Left colon (tissue), 2 donors: ENCODE data around the gene NFE2L2. TPM values are rescaled to one million over a fixed set of nuclear protein-coding genes. Genes with fewer than 3 reads are reported as not detected.
"Not testable (repeated sequence)": the region's sequence is repeated elsewhere in the genome, so short reads cannot be mapped to it uniquely, and the experiment has no call there.

Experiments
- ATAC-seq: fragments of 200-7000 bp; cut with Tn5 transposase; one replicate; pipeline ENCODE4 v1.9.1; 2020; ENCODE audit warnings: mild to moderate bottlenecking, moderate library complexity
- DNase-seq, 2 donors: peaks; one replicate each; pipeline ENCODE4 v3.0.0-alpha.2; 2020
- intact Hi-C, 2 donors: fragments of 100-400 bp; cut with DNase I in 1 of 2; cut with micrococcal nuclease in 1 of 2; formaldehyde crosslinking; loops; one replicate each; pipeline versions ENCODE4 v1.11.2 to v1.14.0; 2022; cut with DNase I, micrococcal nuclease
- total RNA-seq, 2 donors: library from RNA; stranded (reverse); fragmentation: NEBNext Ultra II Directional; extraction: Animal tissue kit (Norgen Biotek cat#: 25700); gene quantifications; one replicate each; pipeline ENCODE4 v1.2.1, GENCODE V29; 2021
- donor health status: DM: no; HTN: no; CAD: no.
- donor health status: DM: yes; HTN: yes; CAD: no.

NFE2L2 gene
- total RNA-seq, 2 donors from 2014 or later: 73.1 to 94.1 TPM

DNA sequence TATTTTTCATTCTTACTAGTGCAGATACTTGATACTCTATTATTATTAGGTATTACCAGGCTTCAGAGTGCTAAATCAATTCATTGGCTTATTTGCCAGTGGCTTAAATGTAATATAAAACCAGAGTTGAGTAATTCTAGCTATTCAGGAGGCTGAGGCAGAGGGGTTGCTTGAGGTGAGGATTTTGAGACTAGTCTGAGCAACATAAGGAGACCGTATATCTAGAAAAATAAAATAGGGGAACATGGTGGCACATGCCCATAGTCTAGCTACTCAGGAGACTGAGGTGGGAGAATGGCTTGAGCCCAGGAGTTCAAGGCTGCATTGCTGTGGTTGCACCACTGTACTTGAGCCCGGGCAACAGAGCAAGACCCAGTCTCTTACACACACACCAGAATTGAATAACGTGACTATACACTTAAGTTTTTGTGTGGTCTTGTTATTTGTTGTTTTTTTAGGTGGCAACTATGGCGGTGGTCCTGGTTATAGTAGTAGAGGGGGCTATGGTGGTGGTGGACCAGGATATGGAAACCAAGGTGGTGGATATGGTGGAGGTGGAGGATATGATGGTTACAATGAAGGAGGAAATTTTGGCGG is 47.2 kb downstream of the NFE2L2 start:
- intact Hi-C loops: loop anchor here in 1 of 2 donors (10.0 kb wide), 1 partner anchor 47 kb away; the partner anchor contains the start of gene NFE2L2
- DNase-seq (no peak), ATAC-seq (no peak)

DNA sequence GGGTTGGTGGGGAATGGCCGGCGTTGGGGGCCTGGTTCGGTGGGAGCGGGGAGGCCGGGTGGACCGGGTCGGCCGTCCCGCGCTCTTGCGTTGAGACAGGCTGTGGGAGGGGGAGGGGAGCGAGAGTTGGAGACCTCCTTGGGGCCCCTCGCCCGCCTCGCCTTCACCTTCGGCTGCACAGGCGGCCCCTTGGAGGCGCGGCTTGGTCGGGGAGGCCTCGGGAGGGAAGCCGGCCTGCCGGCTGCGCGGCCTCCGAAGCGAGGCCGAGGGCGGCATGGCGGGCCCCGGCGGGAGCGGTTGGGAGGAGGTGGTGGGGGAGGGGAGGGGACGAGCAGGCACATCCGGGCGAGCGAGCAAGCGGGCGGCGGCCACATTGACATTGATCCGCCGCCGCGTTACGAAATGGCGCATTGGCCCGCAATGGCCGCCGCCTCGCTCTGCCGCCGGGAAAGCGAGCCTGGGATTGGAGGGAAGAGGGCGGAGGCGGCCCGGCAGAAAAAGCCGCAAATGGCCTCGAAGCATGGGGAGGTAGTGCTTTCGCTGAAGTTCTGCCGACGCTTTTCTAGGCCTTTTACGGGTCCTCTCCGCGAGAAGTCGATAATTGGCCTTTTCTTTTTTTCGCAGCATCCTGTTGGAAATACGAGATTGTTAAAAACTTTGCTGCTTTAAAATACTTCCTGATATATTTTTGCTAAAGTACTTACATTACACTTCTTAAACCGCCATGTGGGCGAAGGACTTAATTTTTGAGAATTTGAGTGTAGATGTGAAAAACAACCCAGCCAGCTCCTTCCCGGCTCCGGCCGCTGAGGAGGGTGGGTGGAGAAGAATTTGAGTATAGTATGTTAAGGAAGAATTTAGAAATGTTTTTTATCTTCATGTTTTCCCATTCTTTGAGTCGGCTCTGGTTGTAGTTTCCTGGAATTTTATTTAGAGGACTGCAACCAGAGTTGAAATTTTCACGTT is 51.4 kb downstream of the NFE2L2 start:
- ATAC-seq: peak; percentile 80
- DNase-seq: peak; percentile 95 to 97
- intact Hi-C loops: loop anchor here in 1 of 2 donors (10.0 kb wide), 1 partner anchor 52 kb away; the partner anchor contains the start of gene NFE2L2

DNA sequence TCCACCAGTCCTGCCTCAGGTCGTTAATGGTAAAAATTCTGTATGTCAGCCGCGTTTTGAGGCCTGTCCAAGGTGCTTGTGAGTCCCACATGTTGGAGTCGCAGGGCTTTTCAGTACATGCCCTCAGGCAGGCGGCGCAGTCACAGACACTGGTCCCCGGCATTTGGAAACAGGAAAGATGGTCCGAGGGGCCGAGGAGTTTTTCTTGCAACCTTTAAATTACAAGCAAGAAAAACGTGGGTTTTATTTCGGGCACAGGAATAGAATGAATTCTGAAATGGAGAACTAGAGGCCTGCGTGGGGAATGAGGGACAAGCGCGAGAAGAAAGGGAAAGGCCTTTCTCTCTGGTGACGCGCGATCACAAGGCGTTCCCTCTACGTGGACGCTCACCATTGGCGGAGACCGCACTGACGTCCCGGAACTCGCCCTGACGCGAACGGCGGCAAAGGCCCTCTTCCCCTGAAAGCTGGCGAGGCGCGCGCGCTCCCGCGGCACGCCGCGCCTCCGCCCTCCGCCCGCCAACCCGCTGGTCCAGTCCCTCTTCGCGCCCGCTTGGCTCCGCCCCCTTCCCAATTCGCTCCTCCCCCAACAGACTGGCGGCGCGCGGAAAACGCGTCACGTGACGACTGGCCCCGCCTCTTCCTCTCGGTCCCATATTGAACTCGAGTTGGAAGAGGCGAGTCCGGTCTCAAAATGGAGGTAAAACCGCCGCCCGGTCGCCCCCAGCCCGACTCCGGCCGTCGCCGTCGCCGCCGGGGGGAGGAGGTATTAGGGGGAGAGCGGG is 52.2 kb downstream of the NFE2L2 start, which contains the start of gene HNRNPA3:
Gene HNRNPA3, plus strand, starts transcription at position 689 of the 785 bp plus-strand sequence. Its CDS starts 6 bp downstream, at position 695.
- peak; percentile 99 for DNase-seq
- intact Hi-C loops: loop anchor here in 1 of 2 donors (10.0 kb wide), 1 partner anchor 53 kb away; the partner anchor contains the start of gene NFE2L2
- peak; percentile 89 for ATAC-seq

DNA sequence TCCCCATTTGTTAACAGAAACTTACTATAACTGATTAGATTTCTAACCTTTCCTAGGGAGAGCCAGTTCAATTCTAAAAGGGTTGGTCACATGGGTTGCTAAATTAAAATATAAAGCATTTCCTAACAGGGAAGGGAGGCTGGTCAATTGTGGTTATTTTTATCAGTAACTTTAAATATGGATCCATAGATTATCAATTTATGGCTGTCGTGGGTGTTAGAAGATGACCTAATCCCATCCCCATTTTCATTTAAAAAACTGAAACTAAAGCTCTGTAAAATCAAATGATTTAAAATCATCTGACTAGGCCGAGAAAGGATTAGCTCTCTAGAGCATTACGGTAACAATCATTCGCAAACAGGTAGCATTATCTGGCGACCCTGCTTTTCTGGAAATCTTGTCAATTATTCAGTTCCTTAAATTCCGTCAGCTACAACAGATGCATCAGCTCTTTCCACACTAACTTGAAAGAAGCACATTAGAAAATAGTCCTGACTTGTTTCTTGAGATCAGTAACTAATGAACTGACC is 52.9 kb downstream of the NFE2L2 start:
- no peak for ATAC-seq
- intact Hi-C loops: loop anchor here in 1 of 2 donors (10.0 kb wide), 1 partner anchor 53 kb away; the partner anchor contains the start of gene NFE2L2
- no peak for DNase-seq

DNA sequence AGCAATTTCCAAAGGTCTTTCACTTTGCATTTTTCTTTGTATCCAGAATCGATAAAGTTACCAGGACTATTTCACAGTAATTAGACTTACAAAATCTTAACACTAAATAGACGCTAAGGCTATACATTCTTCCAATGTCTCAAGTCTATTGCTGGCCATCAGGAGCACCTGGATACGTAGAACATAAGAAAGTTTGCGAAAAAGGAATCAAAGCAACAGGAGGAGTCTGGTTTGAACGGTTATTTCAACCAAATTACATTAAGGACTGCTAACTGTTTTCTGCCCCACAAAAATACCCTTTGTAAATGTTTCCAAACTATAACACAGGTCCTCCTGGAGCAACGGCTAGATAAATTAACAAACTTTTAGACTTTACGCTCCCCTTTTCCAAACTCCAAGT is 53.4 kb downstream of the NFE2L2 start:
- DNase-seq: no peak
- intact Hi-C loops: loop anchor here in 1 of 2 donors (10.0 kb wide), 1 partner anchor 54 kb away; the partner anchor contains the start of gene NFE2L2
- no peak for ATAC-seq

DNA sequence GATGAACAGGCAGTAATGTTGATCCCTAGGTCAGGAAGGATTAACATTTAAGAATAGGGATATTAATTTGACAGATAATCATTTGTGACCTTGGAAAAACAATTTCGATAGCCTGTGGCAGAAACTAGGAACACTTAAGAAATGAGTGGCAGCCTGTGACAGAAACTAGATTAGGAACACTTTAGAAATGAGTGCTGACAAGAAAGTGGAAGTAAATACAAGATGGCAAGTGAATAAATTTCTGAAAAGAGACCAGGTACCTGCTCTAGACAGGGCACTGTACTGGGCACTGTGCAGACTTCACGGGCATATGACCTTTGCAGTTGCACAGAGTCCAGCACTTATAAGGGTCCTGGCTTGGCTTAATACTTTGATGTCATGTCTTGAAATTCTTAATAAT is 57.4 kb downstream of the NFE2L2 start:
- ATAC-seq (no peak), DNase-seq (no peak)
- intact Hi-C loops: no loop called here

DNA sequence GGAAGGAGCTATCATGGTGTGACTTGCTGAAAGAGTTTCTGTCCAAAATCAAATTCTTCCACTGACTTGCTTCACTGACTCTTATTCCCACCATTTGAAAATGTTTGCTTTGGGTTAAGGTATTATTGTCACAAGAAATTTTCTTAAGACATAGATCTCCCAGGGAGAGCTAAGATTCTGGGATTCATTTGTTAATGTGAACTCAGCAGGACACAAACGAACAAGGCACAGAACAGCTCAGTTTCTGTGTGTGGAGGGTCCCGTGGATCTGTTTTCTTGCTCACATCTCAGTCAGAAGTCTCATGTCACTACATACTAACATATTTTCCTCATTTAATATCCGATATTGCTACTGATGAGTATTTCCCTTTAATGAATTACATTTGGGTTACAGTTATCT is 60.1 kb downstream of the NFE2L2 start:
- intact Hi-C loops: no loop called here
- DNase-seq (no peak), ATAC-seq (no peak)

DNA sequence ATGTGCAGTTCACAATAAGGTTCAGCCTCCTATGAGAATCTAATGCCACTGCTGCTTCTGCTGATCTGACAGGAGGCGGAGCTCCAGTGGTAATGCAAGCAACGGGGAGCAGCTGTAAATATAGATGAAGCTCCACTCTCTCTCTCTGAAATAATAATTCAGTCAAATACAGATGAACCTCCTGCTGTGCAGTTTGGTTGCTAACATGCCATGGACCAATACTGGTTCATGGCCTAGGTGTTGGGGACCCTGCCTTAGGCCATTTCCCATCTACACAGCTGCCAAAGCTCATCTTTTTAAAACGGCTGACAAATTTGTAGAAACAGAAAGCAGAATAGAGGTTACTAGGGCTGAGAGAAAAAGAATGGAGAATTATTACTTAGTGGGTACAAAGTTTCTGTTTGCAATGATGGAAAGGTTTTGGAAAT is 62.6 kb downstream of the NFE2L2 start:
- ATAC-seq (no peak), DNase-seq (no peak)
- intact Hi-C loops: no loop called here

DNA sequence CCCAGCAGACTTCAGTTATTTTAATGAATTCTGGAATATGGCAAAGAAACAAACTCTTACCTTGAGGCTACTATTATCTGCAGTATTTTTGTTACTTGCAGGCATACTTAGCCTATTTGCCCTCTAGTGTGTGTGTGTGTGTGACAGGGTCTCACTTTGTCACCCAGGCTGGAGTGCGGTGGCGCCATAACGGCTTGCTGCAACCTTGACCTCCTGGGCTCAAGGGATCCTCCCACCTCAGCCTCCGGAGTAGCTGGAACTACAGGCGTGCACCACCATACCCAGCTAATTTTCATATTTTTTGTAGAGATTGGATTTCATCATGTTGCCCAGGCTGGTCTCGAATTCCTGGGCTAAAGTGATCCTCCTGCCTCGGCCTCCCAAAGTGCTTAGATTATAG is 64.1 kb downstream of the NFE2L2 start:
- intact Hi-C loops, DNase-seq, ATAC-seq: not testable (repeated sequence)

DNA sequence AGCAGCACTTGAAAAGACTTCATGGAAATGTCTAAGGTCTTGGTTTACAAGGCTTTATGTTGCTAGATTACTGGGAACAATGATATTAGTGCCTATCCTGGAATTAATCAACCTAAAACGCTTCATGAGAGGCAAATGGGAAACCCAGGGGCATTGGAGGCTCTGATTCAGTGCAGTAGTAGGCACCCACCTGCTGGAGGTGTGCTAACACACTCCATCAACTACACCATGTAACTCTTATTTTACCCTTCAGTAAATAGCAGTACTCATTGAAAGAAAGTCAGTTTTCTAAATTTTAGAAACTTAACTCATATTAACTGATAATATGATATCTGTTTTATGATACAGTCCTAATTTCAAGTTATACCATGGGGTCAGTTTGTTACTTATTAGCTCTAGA is 69.3 kb downstream of the NFE2L2 start:
- ATAC-seq: no peak
- intact Hi-C loops: no loop called here

DNA sequence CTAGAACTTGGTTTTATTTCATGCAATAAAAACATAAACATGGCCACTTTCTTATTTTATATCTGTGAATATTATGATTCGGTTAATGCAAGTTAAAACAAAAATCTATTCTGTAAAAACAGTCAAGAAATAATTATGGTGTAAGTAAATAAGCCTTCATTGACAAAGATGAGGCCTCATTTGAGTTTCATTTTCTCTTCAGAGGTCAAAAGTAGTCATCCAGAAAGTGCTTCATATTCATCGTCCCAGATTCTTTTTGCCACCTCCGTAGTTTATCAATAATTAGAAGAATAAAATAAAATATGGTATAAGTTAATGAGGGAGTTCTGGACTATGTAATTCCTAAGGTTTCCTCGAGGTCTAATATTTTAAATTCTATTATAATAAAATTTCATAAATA is 71.3 kb downstream of the NFE2L2 start:
- intact Hi-C loops: no loop called here
- no peak for DNase-seq
- ATAC-seq: no peak

More for the DNA sequence above, 69.3 kb downstream of the NFE2L2 start:
- no peak for DNase-seq

DNA sequence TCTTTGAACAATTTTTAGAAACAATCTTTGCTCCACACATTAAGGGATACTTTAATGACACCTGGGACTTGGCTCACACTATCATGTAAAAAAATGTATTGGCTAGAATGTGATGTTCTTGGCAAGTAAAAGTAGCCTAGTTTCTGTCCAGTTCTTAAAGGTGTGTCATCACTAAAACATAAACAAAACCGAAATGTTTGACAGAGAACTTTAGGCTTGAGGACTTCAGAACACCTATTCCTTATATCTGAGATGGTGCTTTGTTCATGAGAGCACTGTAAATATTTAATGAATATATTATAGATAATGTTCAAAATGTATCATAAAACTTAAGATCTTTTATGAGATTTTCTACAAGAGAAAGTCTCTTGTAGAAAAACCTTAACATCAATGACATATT is 71.7 kb downstream of the NFE2L2 start:
- no peak for DNase-seq
- intact Hi-C loops: no loop called here
- ATAC-seq: no peak

DNA sequence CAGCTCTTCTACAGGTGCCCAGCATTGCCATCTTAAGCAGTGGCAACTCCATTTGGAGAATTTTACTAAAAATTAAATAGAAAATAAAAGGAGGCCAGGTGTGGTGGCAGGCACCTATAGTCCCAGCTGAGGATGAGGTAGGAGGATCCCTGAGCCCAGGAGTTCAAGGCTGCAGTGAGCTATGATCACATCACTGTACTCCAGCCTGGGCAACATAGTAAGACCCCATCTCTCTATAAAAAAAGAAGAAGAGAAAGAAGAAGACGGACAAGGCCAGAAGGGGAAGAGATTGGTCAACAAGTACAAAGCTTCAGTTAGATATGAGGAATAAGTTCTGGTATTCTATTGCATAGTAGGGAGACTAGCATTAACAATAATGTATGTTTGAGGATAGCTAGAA is 73.6 kb downstream of the NFE2L2 start:
- intact Hi-C loops: no loop called here
- DNase-seq (no peak), ATAC-seq (no peak)

DNA sequence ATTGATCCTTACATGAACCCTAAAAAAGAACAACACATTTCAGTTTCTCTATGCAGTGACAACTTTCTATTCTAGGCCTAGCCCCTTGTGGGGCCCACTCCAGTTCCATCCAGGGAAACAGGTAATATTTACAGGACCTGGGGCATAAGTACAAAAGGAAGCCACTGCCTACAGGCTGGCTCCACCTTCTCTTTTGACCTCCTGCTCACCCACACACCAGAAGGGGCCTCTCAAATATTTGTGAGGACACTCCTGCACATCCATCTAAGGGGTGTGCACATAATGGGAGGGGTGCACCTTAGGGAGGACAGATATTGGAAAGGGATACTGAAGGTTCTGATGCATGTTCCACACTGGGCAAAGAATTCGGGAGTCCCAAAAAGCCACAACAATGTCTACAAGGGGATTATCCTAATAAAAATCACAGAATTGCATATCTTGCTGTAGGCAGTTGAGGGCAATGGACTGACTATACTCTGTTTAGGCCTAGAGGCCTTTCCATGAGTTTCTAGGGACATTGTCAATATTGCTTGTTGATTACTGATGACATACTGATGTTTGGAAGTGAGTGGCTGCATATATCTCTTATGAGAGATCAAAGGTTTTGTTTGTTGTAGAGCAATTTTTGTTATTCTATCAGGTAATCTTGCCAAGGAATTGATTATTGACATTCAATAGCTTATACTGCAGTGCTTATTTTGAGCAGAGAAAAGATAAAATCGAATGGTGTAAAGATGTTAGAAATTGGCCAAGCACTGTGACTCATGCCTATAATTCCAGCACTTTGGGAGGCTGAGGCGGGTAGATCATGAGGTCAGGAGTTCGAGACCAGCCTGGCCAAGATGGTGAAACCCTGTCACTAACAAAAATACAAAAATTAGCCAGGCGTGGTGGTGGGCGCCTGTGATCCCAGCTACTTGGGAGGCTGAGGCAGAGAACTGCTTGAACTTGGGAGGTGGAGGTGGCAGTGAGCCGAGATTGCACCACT is 75.8 kb downstream of the NFE2L2 start:
- peak; percentile 21 for ATAC-seq
- intact Hi-C loops: no loop called here
- no peak for DNase-seq

DNA sequence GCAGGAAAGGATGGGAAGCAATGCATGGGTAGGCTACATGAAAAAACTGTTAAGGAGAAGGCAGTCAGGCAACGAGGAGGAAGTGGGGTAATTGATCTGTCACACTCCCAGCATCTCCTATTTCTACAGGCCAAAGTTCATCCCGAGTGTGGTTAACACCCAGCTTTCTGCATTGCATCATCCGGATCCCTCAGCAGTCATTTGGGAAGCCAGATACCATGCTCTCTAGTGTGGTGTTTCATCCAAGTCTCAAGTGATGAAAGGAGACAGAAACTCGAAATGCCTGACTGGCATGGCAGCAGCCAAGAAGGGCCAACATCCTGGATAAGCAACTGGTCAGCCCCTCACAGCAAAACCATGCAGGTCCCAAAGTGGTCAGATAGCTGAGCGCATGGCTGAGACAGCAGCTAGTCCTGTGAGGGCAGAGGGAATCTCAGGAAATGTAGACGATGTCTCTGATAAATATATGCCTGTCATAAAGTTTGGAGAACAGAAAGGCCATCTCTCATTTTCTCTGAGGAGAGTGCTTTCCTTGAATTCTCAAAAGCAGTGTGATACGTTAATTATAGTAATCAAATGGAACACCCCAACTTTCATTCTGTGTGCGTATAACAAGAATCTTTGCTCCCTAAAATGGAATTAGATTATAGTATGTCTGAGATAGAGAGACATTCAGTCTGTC is 76.8 kb downstream of the NFE2L2 start:
- intact Hi-C loops: no loop called here
- ATAC-seq (peak; percentile 99), DNase-seq (peak in 1 of 2 donors; percentile 49)

DNA sequence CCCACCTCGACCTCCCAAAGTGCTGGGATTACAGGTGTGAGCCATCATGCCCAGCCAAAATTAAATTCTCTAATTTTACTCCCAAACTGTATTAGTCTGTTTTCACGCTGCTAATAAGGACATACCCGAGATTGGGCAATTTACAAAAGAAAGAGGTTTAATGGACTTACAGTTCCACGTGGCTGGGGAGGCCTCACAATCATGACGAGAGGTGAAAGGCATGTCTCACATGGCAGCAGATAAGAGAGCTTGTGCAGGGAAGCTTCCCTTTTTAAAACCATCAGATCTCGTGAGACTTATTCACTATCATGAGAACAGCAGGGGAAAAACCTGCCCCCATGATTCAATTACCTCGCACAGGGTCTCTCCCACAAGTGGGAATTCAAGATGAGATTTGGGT is 78.5 kb downstream of the NFE2L2 start:
- DNase-seq, ATAC-seq, intact Hi-C loops: not testable (repeated sequence)

DNA sequence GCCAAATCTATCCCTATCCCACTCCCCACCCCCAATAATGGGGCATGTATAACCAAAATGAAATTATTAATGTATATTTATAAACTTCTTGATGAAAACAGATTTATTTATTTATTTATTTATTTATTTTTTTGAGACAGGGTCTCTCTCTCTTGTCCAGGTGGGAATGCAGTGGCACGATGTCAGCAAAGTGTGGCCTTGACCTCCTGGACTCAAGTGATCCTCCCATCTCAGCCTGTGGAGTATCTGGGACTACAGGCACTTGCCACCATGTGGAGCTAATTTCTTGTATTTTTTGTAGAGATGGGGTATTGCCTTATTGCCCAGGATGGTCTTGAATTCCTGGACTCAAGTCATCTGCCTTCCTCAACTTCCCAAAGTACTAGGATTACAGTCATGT is 79.9 kb downstream of the NFE2L2 start:
- intact Hi-C loops: no loop called here
- ATAC-seq (no peak), DNase-seq (no peak)
